Measurements from ENCODE around the gene S100A10.

The S100A10 gene

GRCh38 chr1:151968791-151969399, 24.8 kb downstream of the S100A10 start:
- Histone ChIP-seq H3K9ac (ENCODE audit: insufficient read length, low read depth) (no peak overlapping the region), H3K36me3 (ENCODE audit: insufficient read depth, insufficient read length, low read length) (no peaks in the 10 kb centered on the region), H3K27me3 (ENCODE audit: insufficient read depth, insufficient read length) (no peaks in the 10 kb centered on the region), H3K4me3 (ENCODE audit: insufficient read length, low read depth) (no peak overlapping the region), H3K9me3 (ENCODE audit: insufficient read depth, low read length) (no peaks in the 10 kb centered on the region), H3K4me1 (ENCODE audit: insufficient read depth, insufficient read length) (no peaks in the 10 kb centered on the region)
- no peak for TF ChIP-seq YY1 (IDR thresholded peaks at IDR 0.05; ENCODE audit: insufficient read depth, insufficient read length)
- no peak for DNase-seq (ENCODE audit: low read depth, low spot score)

- Histone ChIP-seq H3K36me3 (ENCODE audit: insufficient read depth, insufficient read length, low read length) (no peaks in the 10 kb centered on the region), H3K27me3 (ENCODE audit: insufficient read depth, insufficient read length) (no peaks in the 10 kb centered on the region), H3K9ac (ENCODE audit: insufficient read length, low read depth) (no peak overlapping the region), H3K4me1 (ENCODE audit: insufficient read depth, insufficient read length) (no peaks in the 10 kb centered on the region), H3K4me3 (ENCODE audit: insufficient read length, low read depth) (no peak overlapping the region), H3K9me3 (ENCODE audit: insufficient read depth, low read length) (no peaks in the 10 kb centered on the region)
- TF ChIP-seq YY1 (IDR thresholded peaks at IDR 0.05; ENCODE audit: insufficient read depth, insufficient read length), result no peak
- no peak for DNase-seq (ENCODE audit: low read depth, low spot score)
These were observed 25.6 kb downstream of the S100A10 start for GRCh38 chr1:151968058-151968457.

- H3K4me1 ChIP-seq (ENCODE audit: insufficient read depth, insufficient read length), result no peaks in the 10 kb centered on the region
- H3K9ac ChIP-seq (ENCODE audit: insufficient read length, low read depth), result no peak overlapping the region
- H3K36me3 ChIP-seq (ENCODE audit: insufficient read depth, insufficient read length, low read length), result no peaks in the 10 kb centered on the region
- no peak for DNase-seq (ENCODE audit: low read depth, low spot score)
- no peak for TF ChIP-seq SUZ12 (IDR thresholded peaks at IDR 0.05; ENCODE audit: extremely low read depth, insufficient read depth, insufficient read length)
- TF ChIP-seq ZNF274 (IDR thresholded peaks at IDR 0.05; ENCODE audit: low read depth, low read length), result no peak
- no peak for TF ChIP-seq YY1 (IDR thresholded peaks at IDR 0.05; ENCODE audit: insufficient read depth, insufficient read length)
- H3K4me3 ChIP-seq (ENCODE audit: insufficient read length, low read depth), result no peak overlapping the region
- H3K9me3 ChIP-seq (ENCODE audit: insufficient read depth, low read length), result no peaks in the 10 kb centered on the region
- H3K27me3 ChIP-seq (ENCODE audit: insufficient read depth, insufficient read length), result no peaks in the 10 kb centered on the region
These were observed 26.6 kb downstream of the S100A10 start for GRCh38 chr1:151967091-151967490.

- TF ChIP-seq SUZ12 (IDR thresholded peaks at IDR 0.05; ENCODE audit: extremely low read depth, insufficient read depth, insufficient read length) (no peak), ZNF274 (IDR thresholded peaks at IDR 0.05; ENCODE audit: low read depth, low read length) (no peak), YY1 (IDR thresholded peaks at IDR 0.05; ENCODE audit: insufficient read depth, insufficient read length) (no peak)
- Histone ChIP-seq H3K9me3 (ENCODE audit: insufficient read depth, low read length) (no peaks in the 10 kb centered on the region), H3K27me3 (ENCODE audit: insufficient read depth, insufficient read length) (no peaks in the 10 kb centered on the region), H3K36me3 (ENCODE audit: insufficient read depth, insufficient read length, low read length) (no peaks in the 10 kb centered on the region), H3K4me3 (ENCODE audit: insufficient read length, low read depth) (no peak overlapping the region), H3K4me1 (ENCODE audit: insufficient read depth, insufficient read length) (no peaks in the 10 kb centered on the region), H3K9ac (ENCODE audit: insufficient read length, low read depth) (no peak overlapping the region)
- DNase-seq (ENCODE audit: low read depth, low spot score), result no peak
These were observed 27.6 kb downstream of the S100A10 start for GRCh38 chr1:151966061-151966460.

DNA sequence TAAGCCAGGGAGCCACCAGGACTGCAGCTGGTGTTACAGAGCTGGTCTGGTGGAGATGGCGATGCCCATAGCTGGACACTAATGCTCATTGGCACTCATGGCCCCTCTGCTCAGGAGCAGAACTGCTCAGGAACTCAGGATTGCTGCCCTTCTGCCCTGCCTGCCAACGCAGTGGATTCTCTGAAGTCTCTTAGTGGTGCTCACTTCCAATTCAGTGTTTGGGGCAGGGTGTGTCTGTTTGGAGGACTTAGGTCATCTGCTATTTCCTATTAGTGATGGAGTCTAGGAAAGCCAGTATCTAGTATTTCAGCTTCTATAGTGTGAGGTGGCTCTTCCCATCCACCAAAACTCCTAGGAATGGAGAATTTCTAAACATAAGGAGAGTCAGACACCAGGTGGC, 29.1 kb downstream of the S100A10 start:
- Histone ChIP-seq H3K9me3 (ENCODE audit: insufficient read depth, low read length) (no peaks in the 10 kb centered on the region), H3K27me3 (ENCODE audit: insufficient read depth, insufficient read length) (no peaks in the 10 kb centered on the region), H3K4me1 (ENCODE audit: insufficient read depth, insufficient read length) (no peaks in the 10 kb centered on the region), H3K9ac (ENCODE audit: insufficient read length, low read depth) (no peak overlapping the region), H3K36me3 (ENCODE audit: insufficient read depth, insufficient read length, low read length) (no peaks in the 10 kb centered on the region), H3K4me3 (ENCODE audit: insufficient read length, low read depth) (no peak overlapping the region)
- no peak for DNase-seq (ENCODE audit: low read depth, low spot score)
- no peak for TF ChIP-seq ZNF274 (IDR thresholded peaks at IDR 0.05; ENCODE audit: low read depth, low read length)
- TF ChIP-seq YY1 (IDR thresholded peaks at IDR 0.05; ENCODE audit: insufficient read depth, insufficient read length), result no peak
- no peak for TF ChIP-seq SUZ12 (IDR thresholded peaks at IDR 0.05; ENCODE audit: extremely low read depth, insufficient read depth, insufficient read length)

- no peak for TF ChIP-seq YY1 (IDR thresholded peaks at IDR 0.05; ENCODE audit: insufficient read depth, insufficient read length)
- H3K4me3 ChIP-seq (ENCODE audit: insufficient read length, low read depth), result no peak overlapping the region
- H3K36me3 ChIP-seq (ENCODE audit: insufficient read depth, insufficient read length, low read length), result no peaks in the 10 kb centered on the region
- H3K27me3 ChIP-seq (ENCODE audit: insufficient read depth, insufficient read length), result no peaks in the 10 kb centered on the region
- DNase-seq (ENCODE audit: low read depth, low spot score), result no peak
- H3K9ac ChIP-seq (ENCODE audit: insufficient read length, low read depth), result no peak overlapping the region
- no peaks in the 10 kb centered on the region for H3K9me3 ChIP-seq (ENCODE audit: insufficient read depth, low read length)
- no peaks in the 10 kb centered on the region for H3K4me1 ChIP-seq (ENCODE audit: insufficient read depth, insufficient read length)
These were observed 30.4 kb downstream of the S100A10 start for GRCh38 chr1:151963288-151963687.

- TF ChIP-seq ZNF274 (IDR thresholded peaks at IDR 0.05; ENCODE audit: low read depth, low read length), result no peak
- TF ChIP-seq SUZ12 (IDR thresholded peaks at IDR 0.05; ENCODE audit: extremely low read depth, insufficient read depth, insufficient read length), result no peak
- no peak for TF ChIP-seq YY1 (IDR thresholded peaks at IDR 0.05; ENCODE audit: insufficient read depth, insufficient read length)
- Histone ChIP-seq H3K4me3 (ENCODE audit: insufficient read length, low read depth) (no peak overlapping the region), H3K4me1 (ENCODE audit: insufficient read depth, insufficient read length) (no peaks in the 10 kb centered on the region), H3K9me3 (ENCODE audit: insufficient read depth, low read length) (no peaks in the 10 kb centered on the region), H3K27me3 (ENCODE audit: insufficient read depth, insufficient read length) (no peaks in the 10 kb centered on the region), H3K9ac (ENCODE audit: insufficient read length, low read depth) (no peak overlapping the region), H3K36me3 (ENCODE audit: insufficient read depth, insufficient read length, low read length) (no peaks in the 10 kb centered on the region)
- no peak for DNase-seq (ENCODE audit: low read depth, low spot score)
These were observed 31.8 kb downstream of the S100A10 start for GRCh38 chr1:151961833-151962232.

Measured in NT2/D1 (cell line).